GM12873 (cell line): ENCODE measurements around the gene TINAGL1.

Source experiments
- CTCF ChIP-seq: IDR thresholded peaks from 2 replicates; pipeline ENCODE4 v1.5.1; 2012; ENCODE audit warnings: low read depth, mild to moderate bottlenecking, moderate library complexity, low read length, control low read depth; ENCODE audit not compliant: insufficient read depth; ENCODE audit errors: missing control alignments

TINAGL1 gene

GRCh38 chr1:31574749-31575368 is 1.5 kb upstream of the TINAGL1 start:
- no peak for TF ChIP-seq CTCF

DNA sequence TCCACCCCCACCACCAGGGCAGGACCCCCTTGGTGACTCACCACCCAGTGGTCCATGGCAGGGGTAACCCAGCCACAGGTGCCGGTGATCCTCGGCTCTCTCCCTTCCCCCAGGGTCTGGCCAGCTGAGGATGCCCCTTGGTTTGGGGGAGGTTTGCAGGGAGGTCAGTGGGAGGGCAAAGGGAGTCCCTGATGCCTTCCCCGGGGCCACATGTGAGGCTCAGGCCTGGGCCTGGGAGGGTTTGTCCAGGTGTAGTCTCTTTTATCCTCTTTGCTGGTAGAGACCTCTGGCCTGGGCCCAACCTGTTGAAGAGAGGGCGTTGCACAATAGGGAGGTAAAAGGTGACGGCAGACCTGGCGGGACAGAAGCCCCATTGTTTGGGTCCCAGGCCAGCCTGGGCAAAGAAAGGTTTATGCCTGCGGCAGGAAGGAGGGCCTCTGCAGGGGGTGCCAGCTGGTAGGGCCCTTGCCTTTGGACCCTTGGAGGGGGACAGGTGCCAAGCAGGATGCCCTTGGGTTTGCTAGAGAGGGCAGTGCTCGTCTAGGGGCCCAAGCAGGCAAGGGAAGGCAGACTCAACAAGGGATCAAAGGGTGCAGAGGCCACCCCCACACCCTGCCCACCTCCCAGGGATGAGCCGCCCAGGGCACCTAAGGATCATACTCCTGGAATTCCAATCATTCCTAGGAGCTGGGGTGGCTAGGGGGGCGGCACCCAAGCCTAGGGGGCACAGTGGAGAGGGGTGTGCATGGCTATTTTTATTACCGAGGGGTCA is 760 bp upstream of the TINAGL1 start:
- no peak for TF ChIP-seq CTCF

DNA sequence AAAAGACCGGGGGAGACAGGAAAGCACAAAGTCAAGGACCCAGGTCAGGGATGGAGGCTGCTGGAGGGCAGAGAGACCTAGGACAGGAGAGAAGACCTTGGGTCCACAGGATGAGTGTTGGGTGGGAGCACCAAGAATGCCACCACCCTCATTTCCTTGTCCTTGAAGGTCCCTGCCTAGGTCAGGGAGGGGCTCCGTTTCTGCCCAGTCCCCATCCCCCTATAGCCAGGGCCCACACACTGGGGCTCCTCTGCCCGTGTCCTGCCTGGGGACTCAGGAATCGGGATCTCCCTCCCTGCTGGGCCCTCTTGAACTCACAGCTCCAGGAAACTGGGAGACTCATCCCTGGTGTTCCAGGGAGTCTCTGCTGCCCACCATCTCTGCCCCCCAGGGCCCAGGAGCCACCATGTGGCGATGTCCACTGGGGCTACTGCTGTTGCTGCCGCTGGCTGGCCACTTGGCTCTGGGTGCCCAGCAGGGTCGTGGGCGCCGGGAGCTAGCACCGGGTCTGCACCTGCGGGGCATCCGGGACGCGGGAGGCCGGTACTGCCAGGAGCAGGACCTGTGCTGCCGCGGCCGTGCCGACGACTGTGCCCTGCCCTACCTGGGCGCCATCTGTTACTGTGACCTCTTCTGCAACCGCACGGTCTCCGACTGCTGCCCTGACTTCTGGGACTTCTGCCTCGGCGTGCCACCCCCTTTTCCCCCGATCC is 584 bp downstream of the TINAGL1 start:
- TF ChIP-seq CTCF: no peak

DNA sequence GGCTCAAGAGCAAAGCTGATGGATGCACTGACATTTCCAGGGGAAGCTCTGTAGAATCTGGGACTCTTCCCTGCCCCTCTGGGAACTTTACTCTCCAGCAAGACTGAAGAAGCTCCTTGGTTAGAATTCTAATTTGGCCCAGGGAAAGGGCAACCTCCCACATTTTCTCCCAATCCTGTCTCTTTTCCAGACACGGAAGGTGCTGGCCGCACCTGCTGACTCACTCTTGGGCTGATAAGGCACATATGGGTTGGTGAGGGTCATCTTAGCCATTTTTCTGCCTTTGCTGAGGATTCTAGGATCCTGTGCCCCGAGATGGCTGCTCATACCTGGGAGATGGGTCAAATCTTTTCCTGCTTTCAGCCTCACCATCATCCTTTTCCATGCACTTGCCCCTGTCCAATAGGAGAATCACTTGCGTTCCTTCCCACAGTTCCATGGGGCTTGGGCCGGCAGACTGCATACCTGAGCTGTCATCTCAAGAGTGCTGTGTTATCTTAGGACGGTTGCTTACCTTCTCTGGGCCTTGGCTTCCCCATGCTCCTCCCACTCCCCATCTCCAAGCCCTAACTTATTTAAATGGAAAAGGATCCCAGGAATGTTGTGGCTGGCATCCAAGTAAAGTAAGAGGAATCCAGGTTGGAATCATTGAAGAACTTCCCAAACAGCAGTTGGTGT is 1.3 kb downstream of the TINAGL1 start:
- no peak for TF ChIP-seq CTCF

DNA sequence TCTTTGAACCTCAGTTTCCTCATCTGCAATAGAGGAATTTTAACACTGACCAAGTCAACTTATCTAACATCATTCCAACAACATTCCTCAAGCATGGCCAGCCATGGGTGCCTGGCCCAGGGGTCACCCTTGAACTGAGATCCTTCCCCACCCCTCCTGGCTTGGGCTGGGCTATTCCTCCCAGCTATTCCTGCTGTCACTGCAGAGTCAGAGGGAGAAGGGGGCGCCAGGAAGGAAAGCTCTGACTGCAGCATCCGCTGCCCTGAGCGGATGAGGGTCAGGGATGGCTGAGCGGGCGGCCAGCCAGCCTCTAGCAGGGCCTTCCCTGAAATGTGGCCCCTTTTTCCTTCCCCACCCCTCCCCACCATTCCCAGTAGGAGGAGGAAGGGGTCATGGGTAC is 3.1 kb downstream of the TINAGL1 start:
- no peak for TF ChIP-seq CTCF

DNA sequence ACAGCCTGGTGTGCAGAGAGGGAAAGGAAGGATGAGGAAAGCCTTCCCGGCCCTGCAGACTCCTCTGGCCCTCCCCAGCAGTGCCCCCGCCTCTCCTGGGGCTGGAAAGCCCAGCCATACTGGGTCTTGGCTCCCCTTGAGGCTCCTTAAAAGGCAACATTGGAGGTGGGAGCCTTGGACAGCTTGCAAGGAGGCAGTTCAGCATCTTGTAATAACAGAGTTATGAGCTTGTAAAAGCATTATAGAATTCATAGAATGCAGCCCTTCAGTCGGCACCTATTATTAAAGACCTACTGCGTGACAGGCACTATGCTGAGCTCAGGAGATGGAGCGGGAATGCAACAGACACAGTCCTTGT is 4.2 kb downstream of the TINAGL1 start:
- TF ChIP-seq CTCF: no peak
